ENCODE results near the gene STYX.

GRCh38 chr14:52693532-52693931 lies 36.4 kb upstream of the STYX start:
- TF ChIP-seq CTCF (conservative IDR thresholded peaks at IDR 0.05; ENCODE audit: low read depth, low read length) (no peak), RFX5 (IDR thresholded peaks at IDR 0.05; ENCODE audit: low read depth, low read length) (no peak), ELK1 (IDR thresholded peaks at IDR 0.05; ENCODE audit: borderline replicate concordance, low read depth, low read length) (no peak), BHLHE40 (IDR thresholded peaks at IDR 0.05; ENCODE audit: low read depth, low read length) (no peak)
